GM19328 (cell line): ENCODE results near the gene SRSF2.
"Not testable (repeated sequence)": the region's sequence is repeated elsewhere in the genome, so short reads cannot be mapped to it uniquely, and the experiment has no call there.

Experiments used
- ATAC-seq: cut with Tn5 transposase; IDR thresholded peaks from one replicate; pipeline ENCODE4 v1.9.1; 2021; ENCODE audit warnings: mild to moderate bottlenecking, moderate library complexity; ENCODE audit not compliant: unreplicated experiment

SRSF2 gene

GRCh38 chr17:76702076-76702475 is 35.1 kb downstream of the SRSF2 start:
- no peak for ATAC-seq

DNA sequence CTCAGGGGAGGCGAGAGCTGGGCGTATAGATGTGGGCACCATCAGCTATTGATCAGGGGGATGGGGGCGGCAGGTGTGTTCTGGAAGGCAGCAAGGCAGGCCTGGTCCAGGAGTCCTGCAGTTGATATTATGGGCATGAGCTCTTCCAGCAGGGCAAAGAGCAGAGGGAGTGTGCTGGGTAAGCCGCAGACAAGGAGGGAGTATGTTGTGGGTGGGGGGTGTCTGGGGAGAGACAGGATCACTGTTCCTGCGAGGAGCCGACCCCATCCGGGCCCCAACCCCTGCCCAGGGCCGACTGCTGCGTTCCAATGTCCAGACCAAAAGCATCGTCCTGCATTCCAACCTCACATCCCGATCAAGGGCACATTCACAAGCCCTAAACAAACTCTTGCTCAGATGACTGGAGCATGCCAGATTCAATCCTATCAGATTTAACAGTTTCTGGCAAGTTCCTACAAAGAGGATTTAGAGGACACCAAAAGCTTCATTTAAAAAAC is 35.6 kb downstream of the SRSF2 start:
- ATAC-seq, result no peak

DNA sequence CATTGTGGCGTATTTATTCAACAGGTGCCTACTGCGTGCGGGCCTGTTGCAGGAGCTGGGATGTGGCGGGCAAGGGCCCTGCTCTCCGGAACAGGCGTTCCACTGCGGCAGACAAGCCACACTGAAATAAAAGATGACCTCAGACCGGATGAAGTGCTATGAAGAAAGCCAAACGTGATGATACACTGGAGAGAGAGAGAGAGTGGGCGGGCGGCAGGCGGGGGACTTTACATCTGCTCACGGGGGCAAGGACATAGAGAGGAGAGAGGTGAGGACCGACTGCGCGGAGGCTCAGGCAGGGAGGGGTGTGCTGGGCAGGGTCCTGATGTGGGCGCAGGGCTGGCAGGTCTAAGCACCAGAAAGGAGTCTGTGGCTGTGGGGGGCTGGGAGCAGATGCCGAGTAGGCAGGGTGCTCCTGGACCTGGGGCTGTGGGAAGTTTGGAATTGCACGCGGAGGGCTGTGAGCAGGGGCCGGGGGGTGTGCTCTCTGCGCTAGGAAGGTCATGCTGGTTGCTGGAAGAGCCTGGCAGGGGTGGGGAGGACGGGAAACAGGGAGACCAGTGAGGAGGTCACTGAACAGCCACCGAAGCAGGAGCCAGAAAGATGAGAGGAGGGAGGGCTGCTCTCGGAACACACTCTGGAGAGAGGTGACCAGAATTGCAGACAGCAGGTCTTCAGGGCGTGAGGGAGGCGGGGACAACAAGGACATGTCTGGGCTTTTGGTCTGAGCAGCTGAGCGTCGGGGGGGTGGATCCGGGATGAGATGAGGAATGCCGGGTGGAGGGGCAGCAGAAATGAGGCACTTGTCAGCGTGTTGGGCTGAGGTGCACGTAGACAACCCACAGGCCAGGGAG is 36.3 kb downstream of the SRSF2 start:
- no peak for ATAC-seq

DNA sequence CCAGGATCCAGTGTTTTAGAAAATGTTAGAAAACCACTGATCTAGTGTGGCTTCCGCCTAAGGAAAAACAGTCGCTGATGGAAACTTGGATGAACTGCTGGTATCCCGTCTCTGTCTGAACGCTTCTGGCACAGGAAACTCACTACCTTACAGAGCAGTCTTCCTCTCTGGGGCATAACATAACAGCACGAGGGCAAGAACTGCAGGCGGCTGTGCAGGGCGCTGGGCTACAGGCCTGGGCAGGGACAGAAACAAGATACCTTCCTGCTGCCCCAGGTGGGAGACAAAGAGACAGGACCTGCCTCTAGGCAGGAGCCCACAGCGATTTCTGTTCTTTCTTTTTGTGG is 36.9 kb downstream of the SRSF2 start:
- ATAC-seq, result no peak

GRCh38 chr17:76698466-76698977 is 38.6 kb downstream of the SRSF2 start:
- ATAC-seq, result not testable (repeated sequence)

DNA sequence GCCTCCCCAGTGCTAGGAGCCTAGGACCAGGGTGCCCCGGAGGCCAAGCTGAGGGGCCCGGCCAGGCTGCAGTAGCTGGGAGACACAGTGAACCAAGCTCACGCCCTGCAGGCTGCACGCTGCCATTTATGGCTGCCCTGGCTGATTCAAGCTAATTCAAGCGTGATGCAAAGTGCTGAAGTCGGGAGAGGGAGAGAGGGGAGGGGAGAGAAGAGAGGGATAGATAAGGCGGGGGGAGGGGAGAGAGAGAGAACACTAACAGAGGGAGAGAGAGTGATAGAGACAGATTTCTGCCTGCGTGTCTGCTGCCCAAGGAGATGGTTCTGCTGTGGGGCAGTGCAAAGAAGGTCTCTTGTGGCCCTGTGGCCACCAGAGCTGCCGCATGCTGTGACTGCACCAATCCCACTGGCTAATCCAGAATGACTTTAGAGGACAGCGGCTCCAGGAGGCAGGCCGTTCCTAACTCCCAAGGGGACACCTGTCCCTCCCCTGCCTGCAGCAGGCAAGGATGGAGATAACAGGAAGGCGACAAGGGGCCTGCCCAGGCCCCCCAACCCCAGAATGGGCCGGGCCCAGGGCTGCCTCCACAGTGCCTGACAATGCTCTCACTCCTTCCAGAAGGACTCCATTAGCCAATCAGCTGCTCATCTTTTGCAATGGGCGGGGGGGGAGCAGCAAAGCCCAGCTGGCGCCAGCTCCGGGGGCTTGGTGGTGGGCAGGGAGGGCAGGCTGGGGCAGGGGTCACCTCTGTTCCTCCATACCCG is 39.2 kb downstream of the SRSF2 start:
- ATAC-seq, result no peak

DNA sequence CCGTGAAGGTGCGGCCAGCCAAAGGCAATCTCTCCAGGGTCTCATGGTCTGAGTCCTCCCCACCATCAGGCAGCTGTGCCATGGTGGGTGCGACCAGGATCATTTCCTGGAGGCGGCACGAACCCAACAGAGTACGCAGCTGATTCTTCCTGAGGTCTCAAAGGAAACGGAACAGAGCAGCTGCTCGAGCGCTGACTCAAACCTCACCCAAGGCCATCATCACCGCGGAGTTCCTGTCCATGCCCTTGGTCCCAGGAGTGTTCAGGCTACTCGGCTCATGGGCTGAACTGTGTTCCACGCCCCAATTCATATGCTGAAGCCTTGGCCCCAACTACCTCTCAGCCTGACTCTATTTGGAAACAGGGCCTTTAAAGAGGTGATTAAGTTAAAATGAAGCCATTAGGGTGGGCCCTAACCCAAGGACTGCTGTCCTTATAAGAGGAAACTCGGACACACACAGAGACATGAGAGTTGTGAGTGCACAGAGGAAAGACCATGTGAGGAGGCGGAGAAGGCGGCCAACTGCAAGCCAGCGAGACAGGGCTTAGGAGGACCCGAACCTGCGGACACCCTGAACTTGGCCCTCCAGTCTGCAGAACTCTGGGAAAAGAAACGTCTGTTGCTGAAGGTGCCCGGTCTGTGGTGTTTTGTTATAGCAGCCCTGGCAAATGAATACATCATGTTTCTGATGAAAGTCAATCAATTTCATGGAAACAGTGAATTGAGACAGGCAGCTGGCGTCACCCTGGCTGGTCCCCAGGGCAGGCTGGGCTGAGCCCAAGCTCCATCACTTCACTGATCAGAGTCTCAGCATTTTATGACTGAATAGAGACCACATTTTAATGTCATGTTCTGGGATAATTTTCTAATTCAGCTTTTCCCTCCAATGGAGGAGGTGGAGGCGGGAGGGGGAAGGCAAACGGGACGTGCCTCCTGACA is 40.1 kb downstream of the SRSF2 start:
- no peak for ATAC-seq

- ATAC-seq, result no peak
Measured at GRCh38 chr17:76695059-76695831, 41.9 kb downstream of the SRSF2 start.

DNA sequence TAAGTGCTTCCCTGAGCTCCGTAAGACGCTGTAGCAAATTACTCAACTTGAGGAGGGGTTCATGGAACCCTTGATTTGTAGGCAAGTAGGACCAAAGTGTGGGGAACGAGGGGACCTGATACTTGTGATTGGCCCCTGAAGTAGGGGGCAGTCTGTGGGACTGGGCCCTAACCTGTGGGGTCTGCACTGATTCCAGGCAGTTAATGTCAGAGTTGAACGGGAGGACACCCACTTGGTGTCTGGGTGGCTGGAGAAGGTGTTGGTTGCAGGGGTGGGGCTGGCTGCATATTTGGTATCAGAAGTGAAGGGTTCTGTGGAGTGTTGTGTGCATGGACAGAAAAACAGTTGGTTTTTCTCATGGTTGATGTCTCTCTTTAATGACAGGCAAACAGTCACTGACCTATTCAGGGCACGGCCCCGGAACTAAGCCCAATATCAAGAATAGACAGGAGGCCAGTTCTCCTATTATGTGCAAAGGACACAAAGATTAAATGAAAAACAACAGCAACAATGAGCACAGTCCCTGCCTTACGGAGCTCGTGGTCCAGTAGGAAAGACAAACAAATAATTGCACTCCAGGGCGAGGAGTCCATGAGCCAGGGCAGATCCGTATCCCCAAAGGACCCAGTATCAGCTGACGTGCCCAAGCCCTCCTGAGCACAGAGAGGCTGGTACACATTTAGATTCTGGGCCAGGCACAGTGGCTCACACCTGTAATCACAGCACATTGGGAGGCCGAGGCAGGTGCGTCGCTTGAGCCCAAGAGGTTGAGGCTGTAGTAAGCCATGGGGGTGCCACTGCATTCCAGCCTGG is 45.5 kb downstream of the SRSF2 start:
- no peak for ATAC-seq

GRCh38 chr17:76690596-76691280 is 46.4 kb downstream of the SRSF2 start:
- no peak for ATAC-seq

DNA sequence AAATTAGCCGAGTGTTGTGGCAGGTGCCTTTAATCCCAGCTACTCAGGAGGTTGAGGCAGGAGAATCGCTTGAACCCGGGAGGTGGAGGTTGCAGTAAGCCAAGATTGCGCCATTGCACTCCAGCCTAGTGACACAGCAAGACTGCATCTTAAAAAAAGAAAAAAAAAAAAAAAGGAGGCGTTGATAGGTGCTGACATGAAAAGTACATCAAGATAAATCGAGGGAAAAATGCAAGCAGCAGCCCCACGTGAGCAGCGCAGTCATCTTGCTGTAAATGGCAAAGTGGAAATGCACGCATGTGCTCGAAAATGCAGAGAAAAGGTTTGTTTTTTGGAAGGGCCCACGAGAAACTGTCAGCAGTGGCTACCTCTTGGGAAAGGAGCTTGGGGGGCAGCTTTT is 47.3 kb downstream of the SRSF2 start:
- no peak for ATAC-seq

- no peak for ATAC-seq
Measured at GRCh38 chr17:76688165-76688622, 48.9 kb downstream of the SRSF2 start.

DNA sequence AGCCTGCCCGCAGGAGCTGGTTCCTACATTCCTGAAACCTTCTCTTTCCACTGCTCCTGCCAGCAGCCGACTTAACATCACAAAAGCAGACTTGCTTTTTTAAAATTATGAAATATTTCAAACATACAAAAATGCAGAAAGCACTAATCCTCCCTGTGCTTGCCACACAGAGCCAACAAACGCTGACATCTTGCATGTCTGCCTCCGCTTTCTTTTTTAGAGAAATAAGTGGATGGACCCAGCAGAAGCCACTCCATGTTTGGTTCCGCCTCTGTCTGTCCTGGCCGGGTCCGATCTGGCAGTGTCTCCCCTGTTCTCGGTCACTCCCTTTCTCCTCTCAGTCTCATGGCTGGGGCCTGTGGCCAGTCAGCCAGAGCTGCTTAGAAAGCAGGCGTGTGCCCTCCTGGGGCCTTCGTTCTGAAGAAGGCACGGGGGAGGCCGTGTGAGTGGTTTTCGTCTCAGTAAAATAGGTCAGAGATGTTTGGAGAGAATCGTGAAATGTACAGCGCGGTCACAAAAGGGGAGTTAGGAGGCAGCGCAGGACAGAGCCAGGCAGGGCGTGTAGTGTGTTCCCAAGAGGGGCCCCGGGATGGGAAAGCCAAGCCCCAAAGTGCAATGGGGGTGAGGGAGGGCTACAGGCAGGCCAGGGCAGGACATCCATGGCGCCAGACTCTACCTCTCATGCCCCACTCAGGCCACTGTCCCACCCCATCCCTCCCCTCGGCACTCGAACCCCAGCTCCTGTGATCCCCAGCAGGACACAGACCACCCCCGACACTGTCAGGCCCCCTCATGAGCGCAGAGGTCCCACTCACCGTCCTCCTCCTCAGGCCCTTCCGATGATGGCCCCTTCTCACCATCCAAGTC is 49.6 kb downstream of the SRSF2 start:
- ATAC-seq, result no peak

- no peak for ATAC-seq
Measured at GRCh38 chr17:76686538-76687297, 50.4 kb downstream of the SRSF2 start.

DNA sequence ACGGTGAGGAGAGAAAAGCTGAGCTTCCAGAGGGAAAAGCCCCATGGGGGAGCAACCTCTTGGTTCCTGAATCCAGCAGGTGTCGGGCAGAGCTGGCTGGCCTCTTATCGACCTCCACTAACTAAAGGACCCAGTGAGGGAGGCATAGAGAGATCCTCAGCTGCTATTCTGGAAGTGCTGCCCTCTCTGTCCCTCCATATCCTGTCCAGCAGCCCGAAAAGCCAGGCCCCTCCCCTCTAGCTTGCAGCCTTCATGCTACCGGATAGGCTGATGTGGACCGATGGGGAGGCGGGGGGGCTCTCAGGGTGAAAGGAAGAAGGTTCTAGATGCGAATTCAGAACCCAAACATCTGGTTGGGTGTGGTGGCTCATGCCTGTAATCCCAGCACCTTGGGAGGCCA is 51.3 kb downstream of the SRSF2 start:
- no peak for ATAC-seq

DNA sequence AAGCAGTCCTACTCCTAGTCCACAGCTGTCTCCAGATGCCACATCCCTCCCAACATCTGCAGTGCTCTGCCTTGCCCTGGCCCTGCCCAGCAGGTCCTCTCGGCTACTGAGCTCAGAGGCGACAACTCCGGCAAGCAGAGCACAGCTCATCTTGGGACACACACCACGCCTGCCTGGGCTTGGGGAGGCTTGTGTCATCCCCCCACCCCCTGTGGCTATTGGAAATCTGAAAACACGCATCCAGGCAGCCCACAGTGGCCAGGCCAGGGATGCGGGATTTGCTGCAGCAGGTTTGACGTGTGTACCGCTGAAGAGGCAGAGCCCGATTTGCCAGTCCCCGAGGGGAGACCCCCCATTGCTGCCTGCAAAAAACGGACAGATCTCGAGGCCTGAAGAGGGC is 51.8 kb downstream of the SRSF2 start:
- no peak for ATAC-seq

DNA sequence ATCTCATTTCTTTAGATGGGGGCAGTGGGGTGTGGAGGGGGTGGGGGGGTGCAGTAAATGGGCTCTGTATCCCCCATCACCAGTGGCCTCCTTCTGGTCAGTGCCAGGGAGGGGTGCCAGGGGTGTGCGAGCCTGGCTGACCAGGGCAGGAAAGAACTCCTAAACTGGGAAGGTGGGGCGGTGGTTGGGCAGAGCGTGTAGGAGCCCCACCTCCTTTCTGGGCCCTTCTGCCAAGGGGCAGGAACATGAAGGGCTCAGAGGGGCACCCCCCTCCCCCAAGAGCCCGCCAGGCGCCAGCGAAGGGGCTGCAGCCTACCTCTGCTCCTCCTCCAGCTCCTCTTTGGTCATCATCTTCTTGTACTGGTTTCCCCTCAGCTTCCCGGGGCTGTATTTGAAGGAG is 52.4 kb downstream of the SRSF2 start:
- ATAC-seq, result no peak
